Parathyroid adenoma (tissue), 2 donors: ENCODE data around the gene DAB2IP.
"Not testable (repeated sequence)": the region's sequence is repeated elsewhere in the genome, so short reads cannot be mapped to it uniquely, and the experiment has no call there.

Experiments used
- H2AFZ ChIP-seq: fragments of 300-600 bp; sonication (generic); one replicate; pipeline ENCODE4 v1.7.0; 2017; ENCODE audit warnings: antibody characterized with exemption, mild to moderate bottlenecking
- H3K27ac ChIP-seq: fragments of 300-600 bp; sonication (generic); one replicate; pipeline ENCODE4 v1.7.0; 2017
- H3K27me3 ChIP-seq: fragments of 300-600 bp; sonication (generic); one replicate; pipeline ENCODE4 v1.7.0; 2017; ENCODE audit warnings: low read length; ENCODE audit not compliant: control insufficient read depth, insufficient read depth
- H3K36me3 ChIP-seq: fragments of 300-600 bp; sonication (generic); one replicate; pipeline ENCODE4 v1.7.0; 2017; ENCODE audit warnings: low read length; ENCODE audit not compliant: control insufficient read depth, insufficient read depth
- H3K4me1 ChIP-seq: fragments of 300-600 bp; sonication (generic); one replicate; pipeline ENCODE4 v1.7.0; 2017; ENCODE audit warnings: control low read depth
- H3K4me2 ChIP-seq: fragments of 300-600 bp; sonication (generic); one replicate; pipeline ENCODE4 v1.7.0; 2017; ENCODE audit warnings: low read length
- H3K4me3 ChIP-seq: fragments of 300-600 bp; sonication (generic); one replicate; pipeline ENCODE4 v1.7.0; 2017; ENCODE audit warnings: low read depth, low read length
- H3K79me2 ChIP-seq: fragments of 300-600 bp; sonication (generic); one replicate; pipeline ENCODE4 v1.7.0; 2017; ENCODE audit warnings: control low read depth
- H3K9ac ChIP-seq: fragments of 300-600 bp; sonication (generic); one replicate; pipeline ENCODE4 v1.7.0; 2017; ENCODE audit warnings: mild to moderate bottlenecking
- H3K9me3 ChIP-seq: fragments of 300-600 bp; sonication (generic); one replicate; pipeline ENCODE4 v1.7.0; 2017; ENCODE audit warnings: low read length; ENCODE audit not compliant: control insufficient read depth
- TF ChIP-seq, protein P1 (sequence below): fragments of 300-600 bp; sonication (generic); IDR thresholded peaks from one replicate; pipeline ENCODE4 v1.7.0; 2017; ENCODE audit warnings: antibody characterized with exemption, mild to moderate bottlenecking
- donor health status: primary hyperparathyroidism.

The DAB2IP gene

DNA sequence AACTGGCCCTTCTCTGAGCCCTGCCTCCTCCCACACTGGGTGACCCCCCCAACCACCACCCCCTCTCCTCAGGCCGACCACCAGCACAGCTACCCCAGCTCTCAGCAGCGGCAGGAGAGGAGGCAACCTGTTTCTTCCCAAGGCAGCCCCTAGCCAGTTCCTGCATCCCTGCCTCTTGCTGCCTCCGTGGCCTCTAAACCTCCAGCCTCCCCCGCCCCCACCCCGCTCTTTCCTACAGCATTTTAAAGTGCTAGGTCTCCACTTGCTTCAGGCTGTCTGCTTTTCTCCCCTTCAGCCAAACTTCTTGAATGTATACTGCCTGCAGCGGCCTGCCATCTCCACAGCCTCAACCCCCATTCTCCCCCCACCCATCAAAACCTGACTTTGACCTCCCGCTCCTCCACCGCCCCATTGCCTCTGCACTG lies 135.6 kb downstream of the DAB2IP start:
- Histone ChIP-seq H3K4me3 (no peak overlapping the region), H3K9me3 (no peaks in the 10 kb centered on the region), H3K27me3 (no peaks in the 10 kb centered on the region), H3K36me3 (no peaks in the 10 kb centered on the region), H3K9ac (no peak overlapping the region), H3K27ac (no peak overlapping the region), H3K4me2 (no peak overlapping the region), H3K79me2 (no peaks in the 10 kb centered on the region), H3K4me1 (no peaks in the 10 kb centered on the region), H2AFZ (no peak overlapping the region)
- TF ChIP-seq, protein P1, sequence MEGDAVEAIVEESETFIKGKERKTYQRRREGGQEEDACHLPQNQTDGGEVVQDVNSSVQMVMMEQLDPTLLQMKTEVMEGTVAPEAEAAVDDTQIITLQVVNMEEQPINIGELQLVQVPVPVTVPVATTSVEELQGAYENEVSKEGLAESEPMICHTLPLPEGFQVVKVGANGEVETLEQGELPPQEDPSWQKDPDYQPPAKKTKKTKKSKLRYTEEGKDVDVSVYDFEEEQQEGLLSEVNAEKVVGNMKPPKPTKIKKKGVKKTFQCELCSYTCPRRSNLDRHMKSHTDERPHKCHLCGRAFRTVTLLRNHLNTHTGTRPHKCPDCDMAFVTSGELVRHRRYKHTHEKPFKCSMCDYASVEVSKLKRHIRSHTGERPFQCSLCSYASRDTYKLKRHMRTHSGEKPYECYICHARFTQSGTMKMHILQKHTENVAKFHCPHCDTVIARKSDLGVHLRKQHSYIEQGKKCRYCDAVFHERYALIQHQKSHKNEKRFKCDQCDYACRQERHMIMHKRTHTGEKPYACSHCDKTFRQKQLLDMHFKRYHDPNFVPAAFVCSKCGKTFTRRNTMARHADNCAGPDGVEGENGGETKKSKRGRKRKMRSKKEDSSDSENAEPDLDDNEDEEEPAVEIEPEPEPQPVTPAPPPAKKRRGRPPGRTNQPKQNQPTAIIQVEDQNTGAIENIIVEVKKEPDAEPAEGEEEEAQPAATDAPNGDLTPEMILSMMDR: no peak

DNA sequence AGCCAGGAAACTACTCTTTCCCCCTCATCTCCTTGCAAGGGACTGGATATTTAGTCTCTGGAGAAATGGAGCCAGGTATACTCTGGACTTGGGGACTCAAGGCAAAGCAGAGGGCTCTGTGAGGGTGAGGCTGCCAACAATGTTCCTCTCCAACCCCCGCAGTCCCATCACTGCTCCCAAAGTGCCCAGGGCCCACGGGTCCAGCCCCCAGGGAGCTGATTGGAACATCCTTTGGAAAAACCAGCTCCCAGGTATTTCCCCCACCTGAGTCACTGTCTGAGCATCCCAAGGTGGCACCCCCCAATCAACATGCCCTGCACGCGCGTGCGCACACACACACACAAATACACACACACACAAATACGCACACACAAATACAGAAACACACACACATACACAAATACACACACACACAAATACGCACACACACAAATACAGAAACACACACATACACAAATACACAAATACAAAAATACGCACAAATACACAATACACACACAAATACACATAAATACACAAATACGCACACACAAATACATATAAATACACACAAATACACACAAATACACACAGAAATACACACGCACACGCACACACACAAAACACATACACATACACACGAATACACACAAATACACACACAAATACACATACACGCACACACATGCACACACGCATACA lies 137.4 kb downstream of the DAB2IP start:
- Histone ChIP-seq H2AFZ (no peak overlapping the region), H3K4me3 (no peak overlapping the region), H3K4me1 (no peaks in the 10 kb centered on the region), H3K9ac (no peak overlapping the region), H3K4me2 (no peak overlapping the region), H3K36me3 (no peaks in the 10 kb centered on the region), H3K27me3 (no peaks in the 10 kb centered on the region), H3K9me3 (no peaks in the 10 kb centered on the region), H3K79me2 (no peaks in the 10 kb centered on the region), H3K27ac (no peak overlapping the region)
- TF ChIP-seq, protein P1: no peak

DNA sequence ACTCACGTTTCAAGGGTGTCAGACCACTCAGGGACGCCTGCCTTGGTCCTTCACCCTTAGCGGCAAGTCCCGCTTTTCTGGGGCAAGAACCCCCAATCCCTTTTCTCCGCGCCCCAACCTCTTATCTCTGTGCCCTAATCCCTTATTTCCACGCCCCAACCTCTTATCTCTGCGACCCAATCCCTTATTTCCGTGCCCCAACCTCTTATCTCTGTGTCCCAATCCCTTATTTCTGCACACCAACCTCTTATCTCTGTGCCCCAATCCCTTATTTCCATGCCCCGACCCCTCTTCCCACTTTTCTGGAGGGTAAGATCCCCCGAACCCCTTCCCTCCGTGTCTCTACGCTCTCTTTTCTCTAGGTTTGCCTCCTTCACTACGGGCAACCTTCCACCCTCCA lies 139.4 kb downstream of the DAB2IP start:
- H3K27ac ChIP-seq: no peak overlapping the region

DNA sequence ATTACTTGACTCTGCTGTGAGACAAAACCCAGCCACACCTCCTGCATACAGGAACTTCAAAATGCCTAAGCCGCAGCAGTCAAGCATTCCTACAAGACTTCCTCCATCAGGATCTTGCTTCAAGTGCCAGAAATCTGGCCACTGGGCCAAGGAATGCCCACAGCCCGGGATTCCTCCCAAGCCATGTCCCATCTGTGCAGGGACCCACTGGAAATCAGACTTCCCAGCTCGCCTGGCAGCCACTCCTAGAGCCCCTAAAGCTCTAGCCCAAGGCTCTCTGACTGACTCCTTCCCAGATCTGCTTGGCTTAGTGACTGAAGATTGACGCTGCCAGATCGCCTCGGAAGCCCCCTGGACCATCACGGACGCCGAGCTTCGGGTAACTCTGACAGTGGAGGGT lies 141.0 kb downstream of the DAB2IP start:
- H3K27ac ChIP-seq: not testable (repeated sequence)

More for the DNA sequence above, 139.4 kb downstream of the DAB2IP start:
- Histone ChIP-seq H3K27me3 (no peaks in the 10 kb centered on the region), H3K4me1 (no peaks in the 10 kb centered on the region), H3K79me2 (no peaks in the 10 kb centered on the region), H3K9me3 (no peaks in the 10 kb centered on the region), H2AFZ (no peak overlapping the region), H3K9ac (no peak overlapping the region), H3K36me3 (no peaks in the 10 kb centered on the region), H3K4me2 (no peak overlapping the region), H3K4me3 (no peak overlapping the region)
- TF ChIP-seq, protein P1: no peak

DNA sequence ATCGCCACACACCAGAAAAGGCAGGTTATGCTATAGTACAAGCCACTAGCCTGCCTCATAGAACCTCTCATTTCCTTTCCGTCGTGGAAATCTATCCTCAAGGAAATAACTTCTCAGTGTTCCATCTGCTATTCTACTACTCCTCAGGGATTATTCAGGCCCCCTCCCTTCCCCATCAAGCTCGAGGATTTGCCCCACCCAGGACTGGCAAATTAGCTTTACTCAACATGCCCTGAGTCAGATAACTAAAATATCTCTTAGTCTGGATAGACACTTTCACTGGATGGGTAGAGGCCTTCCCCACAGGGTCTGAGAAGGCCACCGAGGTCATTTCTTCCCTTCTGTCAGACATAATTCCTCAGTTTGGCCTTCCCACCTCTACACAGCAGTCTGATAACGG lies 142.9 kb downstream of the DAB2IP start:
- H3K27me3 ChIP-seq, H3K36me3 ChIP-seq, H3K4me1 ChIP-seq, H2AFZ ChIP-seq, H3K9me3 ChIP-seq, H3K79me2 ChIP-seq, H3K4me2 ChIP-seq, H3K27ac ChIP-seq, H3K4me3 ChIP-seq, H3K9ac ChIP-seq: not testable (repeated sequence)

More for the DNA sequence above, 141.0 kb downstream of the DAB2IP start:
- not testable (repeated sequence) for H3K9me3 ChIP-seq, H3K36me3 ChIP-seq, H3K9ac ChIP-seq, H3K4me1 ChIP-seq, H3K27me3 ChIP-seq, H3K4me3 ChIP-seq, H3K79me2 ChIP-seq, H2AFZ ChIP-seq, H3K4me2 ChIP-seq

DNA sequence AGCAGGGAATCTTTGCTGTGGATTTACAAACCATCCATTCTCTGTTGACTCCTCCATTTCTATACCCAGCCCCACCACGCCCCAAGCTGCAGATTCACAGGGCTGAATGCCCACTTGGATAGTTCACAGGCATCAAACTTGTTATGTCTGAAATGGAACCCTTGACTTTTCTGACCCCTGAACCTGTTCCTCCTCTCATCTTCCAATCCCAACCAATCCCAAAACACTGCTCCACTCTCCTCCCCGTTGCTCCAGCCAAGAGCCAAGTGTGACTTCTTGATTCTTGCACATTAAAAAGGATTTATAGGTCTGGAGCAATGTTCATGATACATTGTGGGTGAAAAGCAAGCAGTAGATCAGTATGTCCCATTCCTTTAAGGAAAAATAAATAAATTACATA lies 145.6 kb downstream of the DAB2IP start:
- H3K4me3 ChIP-seq: no peak overlapping the region
- no peak overlapping the region for H2AFZ ChIP-seq
- H3K36me3 ChIP-seq: no peaks in the 10 kb centered on the region
- no peaks in the 10 kb centered on the region for H3K27me3 ChIP-seq
- H3K9ac ChIP-seq: no peak overlapping the region
- H3K9me3 ChIP-seq: no peaks in the 10 kb centered on the region
- no peaks in the 10 kb centered on the region for H3K79me2 ChIP-seq
- no peak overlapping the region for H3K27ac ChIP-seq
- TF ChIP-seq, protein P1: no peak
- no peaks in the 10 kb centered on the region for H3K4me1 ChIP-seq
- H3K4me2 ChIP-seq: no peak overlapping the region
